Measurements from ENCODE around the gene INS. TPM values are rescaled to one million over a fixed set of nuclear protein-coding genes. Genes with fewer than 3 reads are reported as not detected.

The INS gene
- total and polyA plus RNA-seq, 11 donors, result 0.67 to 1.8 TPM; not detected in 9

- WGBS, 4 donors, result 78 to 84% (median 81%) methylated on average over 14 of the region's 14 CpGs
- ATAC-seq (no peak), DNase-seq (peak in 2 of 5 donors; percentile 5 to 44)
- H3K36me3 ChIP-seq, result peaks cover 0 to 12% (median 0%) of the 10 kb centered on the region in 9 donors
- peaks cover 0 to 39% (median 5%) of the 10 kb centered on the region in 12 donors for H3K4me1 ChIP-seq
- H3K27ac ChIP-seq, result no peak overlapping the region
- H3K27me3 ChIP-seq, result peaks cover 12 to 57% (median 46%) of the 10 kb centered on the region in 9 donors
- H3K9me3 ChIP-seq, result no peaks in the 10 kb centered on the region
- peak overlapping the region in 7 of 12 donors; percentile 7 to 68 (median 56) for H3K4me3 ChIP-seq
- intact Hi-C loops (cut with DNase I), result loop anchor here in 7 of 10 donors (5.0 kb wide), 2 partner anchors 33 to 38 kb away; no protein-coding TSS in a partner anchor
- no peak for TF ChIP-seq POLR2A (IDR thresholded peaks at IDR 0.05)
- TF ChIP-seq CTCF (IDR thresholded peaks at IDR 0.05), result no peak
These were observed 25.3 kb downstream of the INS start for GRCh38 chr11:2135648-2136201.

- peaks cover 6 to 51% (median 39%) of the 10 kb centered on the region in 9 donors for H3K27me3 ChIP-seq
- DNase-seq (peak in 2 of 5 donors; percentile 19 to 48), ATAC-seq (no peak)
- no peak overlapping the region for H3K27ac ChIP-seq
- peaks cover 0 to 33% (median under 1%) of the 10 kb centered on the region in 12 donors for H3K4me1 ChIP-seq
- no peaks in the 10 kb centered on the region for H3K9me3 ChIP-seq
- TF ChIP-seq CTCF (IDR thresholded peaks at IDR 0.05), result no peak
- TF ChIP-seq POLR2A (IDR thresholded peaks at IDR 0.05), result no peak
- peaks cover 0 to 12% (median 0%) of the 10 kb centered on the region in 9 donors for H3K36me3 ChIP-seq
- intact Hi-C loops (cut with DNase I), result loop anchor here in 7 of 10 donors (5.0 kb wide), 2 partner anchors 33 to 38 kb away; no protein-coding TSS in a partner anchor
- WGBS, 4 donors, result 84 to 88% (median 87%) methylated on average over 21 to 26 of the region's 26 CpGs
- peak overlapping the region in 3 of 12 donors; percentile 57 to 68 (median 57) for H3K4me3 ChIP-seq
These were observed 25.9 kb downstream of the INS start for GRCh38 chr11:2135018-2135569.

- H3K4me3 ChIP-seq, result no peak overlapping the region
- no peaks in the 10 kb centered on the region for H3K9me3 ChIP-seq
- peaks cover 0 to 26% (median 0%) of the 10 kb centered on the region in 12 donors for H3K4me1 ChIP-seq
- peaks cover 0 to 12% (median 0%) of the 10 kb centered on the region in 9 donors for H3K36me3 ChIP-seq
- DNase-seq, result peak in 2 of 5 donors; percentile 24 to 36
- TF ChIP-seq CTCF (IDR thresholded peaks at IDR 0.05), result no peak
- no peak for TF ChIP-seq POLR2A (IDR thresholded peaks at IDR 0.05)
- ATAC-seq, result no peak
- H3K27ac ChIP-seq, result no peak overlapping the region
- H3K27me3 ChIP-seq, result peaks cover 0 to 44% (median 32%) of the 10 kb centered on the region in 9 donors
- 82 to 87% (median 83%) methylated on average over 16 to 19 of the region's 19 CpGs for WGBS, 4 donors
- intact Hi-C loops (cut with DNase I), result loop anchor here in 7 of 10 donors (5.0 kb wide), 2 partner anchors 32 to 37 kb away; no protein-coding TSS in a partner anchor
These were observed 26.7 kb downstream of the INS start for GRCh38 chr11:2134022-2135010.
